Measurements from ENCODE around the gene SFR1. TPM values are rescaled to one million over a fixed set of nuclear protein-coding genes. Genes with fewer than 3 reads are reported as not detected.

SFR1 gene
- total RNA-seq, 1 experiment from 2014 or later: 11.6 TPM

- intact Hi-C loops (cut with micrococcal nuclease; ENCODE audit: unreplicated experiment): loop anchor here (5.0 kb wide), 1 partner anchor 38 kb away; the partner anchor contains the start of gene SFR1
- Mint-ChIP-seq H3K9me3 (ENCODE audit: low read depth, unreplicated experiment) (no peaks in the 10 kb centered on the region), H3K27ac (ENCODE audit: unreplicated experiment) (no peak overlapping the region), H3K27me3 (ENCODE audit: unreplicated experiment) (no peaks in the 10 kb centered on the region), H3K36me3 (ENCODE audit: insufficient read depth, unreplicated experiment) (no peaks in the 10 kb centered on the region), H3K4me1 (ENCODE audit: low read depth, unreplicated experiment) (peaks cover 13% of the 10 kb centered on the region), H3K4me3 (ENCODE audit: low read depth, unreplicated experiment) (no peak overlapping the region)
- no peak for TF ChIP-seq CTCF (IDR thresholded peaks at IDR 0.05; ENCODE audit: unreplicated experiment)
- CTCF ChIA-PET: no interaction called here
- no peak for DNase-seq
- BruUV-seq (replicated peaks): no TSS peak
Measured at GRCh38 chr10:104084482-104085142, 37.4 kb upstream of the SFR1 start.

- Mint-ChIP-seq H3K4me3 (ENCODE audit: low read depth, unreplicated experiment) (no peak within 1 kb of the TSS), H3K36me3 (ENCODE audit: insufficient read depth, unreplicated experiment) (no peaks in the 10 kb centered on the region), H3K27me3 (ENCODE audit: unreplicated experiment) (no peaks in the 10 kb centered on the region), H3K27ac (ENCODE audit: unreplicated experiment) (no peak within 1 kb of the TSS), H3K4me1 (ENCODE audit: low read depth, unreplicated experiment) (peaks cover 13% of the 10 kb centered on the region), H3K9me3 (ENCODE audit: low read depth, unreplicated experiment) (peaks cover 3% of the 10 kb centered on the region)
- no peak for TF ChIP-seq CTCF (IDR thresholded peaks at IDR 0.05; ENCODE audit: unreplicated experiment)
- DNase-seq: no peak
- intact Hi-C loops (cut with micrococcal nuclease; ENCODE audit: unreplicated experiment): no loop called here
- CTCF ChIA-PET: no interaction called here
- no TSS peak for BruUV-seq (replicated peaks)
Measured at GRCh38 chr10:104085801-104086400, 36.1 kb upstream of the SFR1 start, which contains the start of gene COL17A1. Gene COL17A1 (minus strand): TSS chr10:104085880. CDS start chr10:104080673, 5,207 bp downstream.

- H3K27me3 Mint-ChIP-seq (ENCODE audit: unreplicated experiment): no peaks in the 10 kb centered on the region
- no peak for DNase-seq
- no peak overlapping the region for H3K27ac Mint-ChIP-seq (ENCODE audit: unreplicated experiment)
- intact Hi-C loops (cut with micrococcal nuclease; ENCODE audit: unreplicated experiment): no loop called here
- CTCF ChIA-PET: no interaction called here
- no peaks in the 10 kb centered on the region for H3K36me3 Mint-ChIP-seq (ENCODE audit: insufficient read depth, unreplicated experiment)
- H3K4me3 Mint-ChIP-seq (ENCODE audit: low read depth, unreplicated experiment): no peak overlapping the region
- peaks cover 13% of the 10 kb centered on the region for H3K4me1 Mint-ChIP-seq (ENCODE audit: low read depth, unreplicated experiment)
- H3K9me3 Mint-ChIP-seq (ENCODE audit: low read depth, unreplicated experiment): peaks cover 7% of the 10 kb centered on the region
- no TSS peak for BruUV-seq (replicated peaks)
- TF ChIP-seq CTCF (IDR thresholded peaks at IDR 0.05; ENCODE audit: unreplicated experiment): no peak
Measured at GRCh38 chr10:104088239-104088638, 33.7 kb upstream of the SFR1 start.

GRCh38 chr10:104089621-104090020, 32.4 kb upstream of the SFR1 start:
- peaks cover 13% of the 10 kb centered on the region for H3K4me1 Mint-ChIP-seq (ENCODE audit: low read depth, unreplicated experiment)
- CTCF ChIA-PET: no interaction called here
- H3K4me3 Mint-ChIP-seq (ENCODE audit: low read depth, unreplicated experiment): no peak overlapping the region
- TF ChIP-seq CTCF (IDR thresholded peaks at IDR 0.05; ENCODE audit: unreplicated experiment): no peak
- no TSS peak for BruUV-seq (replicated peaks)
- intact Hi-C loops (cut with micrococcal nuclease; ENCODE audit: unreplicated experiment): no loop called here
- H3K9me3 Mint-ChIP-seq (ENCODE audit: low read depth, unreplicated experiment): peaks cover 7% of the 10 kb centered on the region
- H3K27me3 Mint-ChIP-seq (ENCODE audit: unreplicated experiment): no peaks in the 10 kb centered on the region
- no peak overlapping the region for H3K27ac Mint-ChIP-seq (ENCODE audit: unreplicated experiment)
- DNase-seq: no peak
- H3K36me3 Mint-ChIP-seq (ENCODE audit: insufficient read depth, unreplicated experiment): no peaks in the 10 kb centered on the region

All from Calu3 (cell line).